HepG2 (cell line): ENCODE data around the gene FAM161A. TPM values are rescaled to one million over a fixed set of nuclear protein-coding genes. Genes with fewer than 3 reads are reported as not detected.
A peak's percentile ranks its signal among the peaks of the same experiment; 100 is the strongest.

Source experiments
- HNRNPLL ChIP-seq: fragments of 200-400 bp; formaldehyde crosslinking; IDR thresholded peaks from 2 replicates; pipeline ENCODE4 v1.6.1; 2017; ENCODE audit warnings: mild to moderate bottlenecking, low read depth, low read length; ENCODE audit not compliant: poor library complexity, severe bottlenecking
- SRY ChIP-seq: sonication (generic); formaldehyde crosslinking; IDR thresholded peaks from 2 replicates; pipeline ENCODE4 v1.8.0; 2022; ENCODE audit warnings: mild to moderate bottlenecking, missing genetic modification reagents
- TEAD2 ChIP-seq: sonication (generic); formaldehyde crosslinking; IDR thresholded peaks from 2 replicates; pipeline ENCODE4 v1.9.0; 2021; ENCODE audit warnings: missing genetic modification reagents
- THRA ChIP-seq: sonication (generic); formaldehyde crosslinking; IDR thresholded peaks from 2 replicates; pipeline ENCODE4 v1.4.0; 2020; ENCODE audit warnings: missing genetic modification reagents, borderline replicate concordance
- YEATS2 ChIP-seq: sonication (generic); formaldehyde crosslinking; IDR thresholded peaks from 2 replicates; pipeline ENCODE4 v1.4.0; 2020; ENCODE audit warnings: missing genetic modification reagents, borderline replicate concordance
- ZFX ChIP-seq: sonication (generic); formaldehyde crosslinking; IDR thresholded peaks from 2 replicates; pipeline ENCODE4 v1.4.0; 2020; ENCODE audit warnings: mild to moderate bottlenecking, low read depth, missing genetic modification reagents, moderate library complexity
- ZNF20 ChIP-seq: sonication (generic); formaldehyde crosslinking; IDR thresholded peaks from 2 replicates; pipeline ENCODE4 v1.4.0; 2020; ENCODE audit warnings: mild to moderate bottlenecking, moderate library complexity, missing genetic modification reagents
- ZNF318 ChIP-seq: sonication (generic); formaldehyde crosslinking; IDR thresholded peaks from 2 replicates; pipeline ENCODE4 v1.4.0; 2020; ENCODE audit warnings: mild to moderate bottlenecking, missing genetic modification reagents
- ZNF484 ChIP-seq: sonication (generic); formaldehyde crosslinking; IDR thresholded peaks from 2 replicates; pipeline ENCODE4 v1.5.1; 2020; ENCODE audit warnings: mild to moderate bottlenecking, low read depth, missing genetic modification reagents, borderline replicate concordance
- ZNF510 ChIP-seq: sonication (generic); formaldehyde crosslinking; IDR thresholded peaks from 2 replicates; pipeline ENCODE4 v1.4.0; 2020; ENCODE audit warnings: low read depth, mild to moderate bottlenecking, missing genetic modification reagents
- polyA plus RNA-seq, 8 experiments: library from polyadenylated mRNA; depleted of rRNA in 3 of 8; stranded (reverse) in 7 of 8; unstranded in 1 of 8; fragments of >200 nt; fragmentation: Illumina TruSeq in 4 of 8; extraction: Trizol in 4 of 8; gene quantifications; 2 replicates each; pipeline versions ENCODE4 v1.2.1 to v1.2.3, GENCODE V29; 2011 to 2016; ENCODE audit warnings: low read depth in 4 of 8, missing spikeins in 1 of 8, mixed read lengths in 1 of 8; ENCODE audit not compliant: insufficient read depth in 1 of 8
- total RNA-seq, 5 experiments: library from RNA; depleted of rRNA; stranded (reverse); fragments of >200 nt; fragmentation: Illumina TruSeq; extraction: Trizol; gene quantifications; 2 replicates each; pipeline ENCODE4 v1.2.3, GENCODE V29; 2016; ENCODE audit warnings: low read depth in 1 of 5
- TF ChIP-seq, protein P1 (sequence below): sonication (generic); formaldehyde crosslinking; IDR thresholded peaks from 2 replicates; pipeline ENCODE4 v1.4.0; 2020; ENCODE audit warnings: missing genetic modification reagents
- TF ChIP-seq, protein P2 (sequence below): sonication (generic); formaldehyde crosslinking; IDR thresholded peaks from 2 replicates; pipeline ENCODE4 v1.5.1; 2020; ENCODE audit warnings: mild to moderate bottlenecking, missing genetic modification reagents, borderline replicate concordance
- TF ChIP-seq, protein P3 (sequence below): sonication (generic); formaldehyde crosslinking; conservative IDR thresholded peaks from 2 replicates; pipeline ENCODE4 v1.8.0; 2022; ENCODE audit warnings: low read depth, missing genetic modification reagents

FAM161A gene
- total and polyA plus RNA-seq, 2 of the 13 experiments (the other 11 are each of a cell fraction or from before 2014, with no cell fraction given) = 2.7 to 3.4 TPM

DNA sequence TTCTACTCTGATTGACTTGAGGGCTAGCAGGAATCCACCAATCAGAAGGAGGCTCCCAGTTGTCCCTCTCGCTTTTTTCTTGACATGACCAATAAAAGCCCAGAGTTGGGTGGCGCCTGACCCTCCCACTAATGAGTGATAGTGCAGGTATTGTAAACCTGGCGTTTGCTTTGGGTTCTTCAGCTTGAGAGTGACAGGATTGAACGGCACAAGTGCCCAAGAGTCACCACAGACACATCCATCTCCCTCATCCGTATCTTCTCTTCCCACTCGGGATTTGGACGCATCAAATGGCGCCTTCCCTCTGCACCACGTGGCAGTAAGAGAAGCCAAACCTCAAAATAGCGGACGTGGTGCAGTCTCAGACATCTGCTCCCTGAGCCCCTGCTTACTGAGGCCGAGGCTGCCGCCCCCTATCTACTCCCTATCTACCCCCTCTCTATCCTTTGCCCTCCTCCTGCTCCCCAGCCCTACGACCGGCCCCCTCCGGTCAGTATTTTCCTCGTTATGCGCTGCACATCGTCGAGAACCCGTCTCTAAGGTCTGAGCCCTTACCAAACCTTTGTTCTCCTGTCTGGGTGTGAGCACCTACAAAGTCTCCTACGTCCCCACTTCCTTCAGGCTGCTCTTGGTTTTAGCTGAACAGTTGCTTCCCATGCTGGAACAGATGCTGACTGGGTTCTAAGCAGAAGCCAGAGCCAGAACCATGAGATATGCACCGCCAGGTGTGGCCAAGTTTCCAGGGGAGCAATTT lies 881 bp upstream of the FAM161A start (continued):
- TF ChIP-seq ZNF318 (CRISPR knock-in tag) (no peak), ZFX (CRISPR knock-in tag) (peak; percentile 61), TEAD2 (CRISPR knock-in tag) (no peak), SRY (no peak), HNRNPLL (no peak), ZNF484 (CRISPR knock-in tag) (no peak), THRA (CRISPR knock-in tag) (peak; percentile 12; the same call in 1 of the 2 replicates), ZNF20 (CRISPR knock-in tag) (no peak), YEATS2 (peak; percentile 42; the same call in 1 of the 2 replicates), ZNF510 (CRISPR knock-in tag) (no peak)
- TF ChIP-seq, protein P1, sequence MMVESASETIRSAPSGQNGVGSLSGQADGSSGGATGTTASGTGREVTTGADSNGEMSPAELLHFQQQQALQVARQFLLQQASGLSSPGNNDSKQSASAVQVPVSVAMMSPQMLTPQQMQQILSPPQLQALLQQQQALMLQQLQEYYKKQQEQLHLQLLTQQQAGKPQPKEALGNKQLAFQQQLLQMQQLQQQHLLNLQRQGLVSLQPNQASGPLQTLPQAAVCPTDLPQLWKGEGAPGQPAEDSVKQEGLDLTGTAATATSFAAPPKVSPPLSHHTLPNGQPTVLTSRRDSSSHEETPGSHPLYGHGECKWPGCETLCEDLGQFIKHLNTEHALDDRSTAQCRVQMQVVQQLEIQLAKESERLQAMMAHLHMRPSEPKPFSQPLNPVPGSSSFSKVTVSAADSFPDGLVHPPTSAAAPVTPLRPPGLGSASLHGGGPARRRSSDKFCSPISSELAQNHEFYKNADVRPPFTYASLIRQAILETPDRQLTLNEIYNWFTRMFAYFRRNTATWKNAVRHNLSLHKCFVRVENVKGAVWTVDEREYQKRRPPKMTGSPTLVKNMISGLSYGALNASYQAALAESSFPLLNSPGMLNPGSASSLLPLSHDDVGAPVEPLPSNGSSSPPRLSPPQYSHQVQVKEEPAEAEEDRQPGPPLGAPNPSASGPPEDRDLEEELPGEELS (CRISPR knock-in tag) = no peak
- TF ChIP-seq, protein P2, sequence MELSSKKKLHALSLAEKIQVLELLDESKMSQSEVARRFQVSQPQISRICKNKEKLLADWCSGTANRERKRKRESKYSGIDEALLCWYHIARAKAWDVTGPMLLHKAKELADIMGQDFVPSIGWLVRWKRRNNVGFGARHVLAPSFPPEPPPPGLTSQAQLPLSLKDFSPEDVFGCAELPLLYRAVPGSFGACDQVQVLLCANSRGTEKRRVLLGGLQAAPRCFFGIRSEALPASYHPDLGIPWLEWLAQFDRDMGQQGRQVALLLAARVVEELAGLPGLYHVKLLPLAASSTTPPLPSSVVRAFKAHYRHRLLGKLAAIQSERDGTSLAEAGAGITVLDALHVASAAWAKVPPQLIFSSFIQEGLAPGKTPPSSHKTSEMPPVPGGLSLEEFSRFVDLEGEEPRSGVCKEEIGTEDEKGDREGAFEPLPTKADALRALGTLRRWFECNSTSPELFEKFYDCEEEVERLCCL (CRISPR knock-in tag) = 0 out of 2 replicates have a peak, but pooled peaks have one; percentile 64
- TF ChIP-seq, protein P3, sequence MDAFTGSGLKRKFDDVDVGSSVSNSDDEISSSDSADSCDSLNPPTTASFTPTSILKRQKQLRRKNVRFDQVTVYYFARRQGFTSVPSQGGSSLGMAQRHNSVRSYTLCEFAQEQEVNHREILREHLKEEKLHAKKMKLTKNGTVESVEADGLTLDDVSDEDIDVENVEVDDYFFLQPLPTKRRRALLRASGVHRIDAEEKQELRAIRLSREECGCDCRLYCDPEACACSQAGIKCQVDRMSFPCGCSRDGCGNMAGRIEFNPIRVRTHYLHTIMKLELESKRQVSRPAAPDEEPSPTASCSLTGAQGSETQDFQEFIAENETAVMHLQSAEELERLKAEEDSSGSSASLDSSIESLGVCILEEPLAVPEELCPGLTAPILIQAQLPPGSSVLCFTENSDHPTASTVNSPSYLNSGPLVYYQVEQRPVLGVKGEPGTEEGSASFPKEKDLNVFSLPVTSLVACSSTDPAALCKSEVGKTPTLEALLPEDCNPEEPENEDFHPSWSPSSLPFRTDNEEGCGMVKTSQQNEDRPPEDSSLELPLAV (CRISPR knock-in tag) = no peak
